CD4-positive, alpha-beta T cell (primary cell): ENCODE measurements around the gene RNF152. TPM values are rescaled to one million over a fixed set of nuclear protein-coding genes. Genes with fewer than 3 reads are reported as not detected.

Experiments used
- ATAC-seq: fragments of 200-7000 bp; cut with Tn5 transposase; one replicate; pipeline ENCODE4 v1.10.0; 2022; ENCODE audit warnings: mild to moderate bottlenecking; ENCODE audit not compliant: poor library complexity
- CTCF ChIA-PET: fragments of 350-600 bp; sonication (Branson Sonifier 250); formaldehyde crosslinking; loops from one replicate; lab custom pipeline; 2021; ENCODE audit warnings: antibody characterized with exemption, inconsistent platforms; lab: Charles Lee
- POLR2A ChIA-PET: fragments of 350-600 bp; sonication (Branson Sonifier 250); formaldehyde crosslinking; loops from one replicate; lab custom pipeline; 2021; ENCODE audit warnings: antibody characterized with exemption, inconsistent platforms; lab: Charles Lee
- DNase-seq, 14 experiments: peaks; one replicate each; pipeline ENCODE4 v3.0.0-alpha.2; 2013 to 2020; ENCODE audit warnings: mixed read lengths in 2 of 14
- H3K27ac ChIP-seq, 2 donors: one replicate each; pipeline versions ENCODE4 v1.5.1 to v1.7.0; 2013; ENCODE audit warnings: low read length in 2 of 2, low read depth in 1 of 2, mild to moderate bottlenecking in 1 of 2
- H3K27me3 ChIP-seq, 2 experiments: 1 replicate in 1 of 2; 2 replicates in 1 of 2; pipeline versions ENCODE4 v1.6.1 to v1.7.0; 2013; ENCODE audit warnings: low read length in 2 of 2, control low read depth in 1 of 2, mild to moderate bottlenecking in 1 of 2, moderate library complexity in 1 of 2; ENCODE audit not compliant: insufficient read depth in 2 of 2, control insufficient read depth in 1 of 2
- H3K36me3 ChIP-seq: one replicate; pipeline ENCODE4 v1.6.1; 2013; ENCODE audit warnings: low read length, control low read depth; ENCODE audit not compliant: insufficient read depth
- H3K4me1 ChIP-seq: one replicate; pipeline ENCODE4 v1.6.1; 2013; ENCODE audit warnings: low read length, control low read depth; ENCODE audit not compliant: insufficient read depth
- H3K4me3 ChIP-seq: one replicate; pipeline ENCODE4 v1.5.1; 2013; ENCODE audit warnings: mild to moderate bottlenecking, low read length, moderate library complexity
- H3K9me3 ChIP-seq, 2 experiments: 1 replicate in 1 of 2; 2 replicates in 1 of 2; pipeline versions ENCODE4 v1.6.1 to v1.7.0; 2013; ENCODE audit warnings: low read length in 2 of 2, mild to moderate bottlenecking in 2 of 2, control low read depth in 1 of 2, moderate library complexity in 1 of 2; ENCODE audit not compliant: control insufficient read depth in 1 of 2, insufficient read depth in 1 of 2
- H3K27ac Mint-ChIP-seq: one replicate; pipeline ENCODE4 v1.8.0; 2020; ENCODE audit warnings: mixed read lengths
- H3K27me3 Mint-ChIP-seq: one replicate; pipeline ENCODE4 v1.8.0; 2021; ENCODE audit warnings: mixed read lengths
- H3K36me3 Mint-ChIP-seq: one replicate; pipeline ENCODE4 v1.8.0; 2021; ENCODE audit warnings: low read depth, mixed read lengths
- H3K4me1 Mint-ChIP-seq: one replicate; pipeline ENCODE4 v1.8.0; 2021; ENCODE audit warnings: low read depth, mixed read lengths
- H3K4me3 Mint-ChIP-seq: one replicate; pipeline ENCODE4 v1.8.0; 2020; ENCODE audit warnings: mild to moderate bottlenecking, mixed read lengths
- H3K9me3 Mint-ChIP-seq: one replicate; pipeline ENCODE4 v1.8.0; 2020; ENCODE audit warnings: mixed read lengths
- CTCF ChIP-seq: fragments of 200-600 bp; IDR thresholded peaks from one replicate; pipeline ENCODE4 v1.8.0; 2022; ENCODE audit warnings: antibody characterized with exemption, mild to moderate bottlenecking
- intact Hi-C, 2 experiments: fragments of 100-400 bp; cut with DNase I in 1 of 2; cut with micrococcal nuclease in 1 of 2; formaldehyde crosslinking; loops; one replicate each; pipeline versions ENCODE4 v1.15.1 to v1.9.0; 2023 to 2025; cut with DNase I, micrococcal nuclease
- total RNA-seq, 174 experiments: library from RNA in 2 of 174; stranded (reverse) in 2 of 174; gene quantifications; one replicate each; pipeline ENCODE4 v1.2.3 and lab custom pipeline; 2021 to 2026

The RNF152 gene
- total RNA-seq, 2 experiments from 2014 or later: 0.60 to 1.0 TPM

GRCh38 chr18:61820882-61821281 lies 71.9 kb downstream of the RNF152 start:
- ATAC-seq (no peak), DNase-seq (no peak)
- no peaks in the 10 kb centered on the region for H3K36me3 Mint-ChIP-seq
- H3K4me3 Mint-ChIP-seq: no peak overlapping the region
- H3K4me1 ChIP-seq: no peaks in the 10 kb centered on the region
- no peaks in the 10 kb centered on the region for H3K9me3 Mint-ChIP-seq
- ChIA-PET POLR2A (no interaction called here), CTCF (no interaction called here)
- H3K9me3 ChIP-seq: peaks cover 0 to 5% of the 10 kb centered on the region in 2 experiments
- H3K4me1 Mint-ChIP-seq: no peaks in the 10 kb centered on the region
- H3K27me3 ChIP-seq: no peaks in the 10 kb centered on the region
- H3K4me3 ChIP-seq: no peak overlapping the region
- intact Hi-C loops: no loop called here
- H3K27ac Mint-ChIP-seq: no peak overlapping the region
- H3K36me3 ChIP-seq: no peaks in the 10 kb centered on the region
- no peak overlapping the region for H3K27ac ChIP-seq
- H3K27me3 Mint-ChIP-seq: no peaks in the 10 kb centered on the region
- TF ChIP-seq CTCF: no peak

GRCh38 chr18:61817086-61817485 lies 75.7 kb downstream of the RNF152 start:
- Histone ChIP-seq H3K4me1 (no peaks in the 10 kb centered on the region), H3K4me3 (no peak overlapping the region), H3K36me3 (no peaks in the 10 kb centered on the region), H3K27me3 (no peaks in the 10 kb centered on the region), H3K9me3 (peaks cover 0 to 7% of the 10 kb centered on the region in 2 experiments), H3K27ac (no peak overlapping the region)
- ChIA-PET POLR2A (no interaction called here), CTCF (no interaction called here)
- ATAC-seq (no peak), DNase-seq (no peak)
- intact Hi-C loops: no loop called here
- Mint-ChIP-seq H3K36me3 (no peaks in the 10 kb centered on the region), H3K4me3 (no peak overlapping the region), H3K4me1 (no peaks in the 10 kb centered on the region), H3K27me3 (peaks cover 9% of the 10 kb centered on the region), H3K9me3 (no peaks in the 10 kb centered on the region), H3K27ac (no peak overlapping the region)
- no peak for TF ChIP-seq CTCF

- no peak overlapping the region for H3K27ac Mint-ChIP-seq
- Histone ChIP-seq H3K9me3 (peaks cover 0 to 7% of the 10 kb centered on the region in 2 experiments), H3K27me3 (no peaks in the 10 kb centered on the region), H3K4me1 (no peaks in the 10 kb centered on the region), H3K36me3 (no peaks in the 10 kb centered on the region), H3K27ac (no peak overlapping the region), H3K4me3 (no peak overlapping the region)
- no peaks in the 10 kb centered on the region for H3K9me3 Mint-ChIP-seq
- H3K27me3 Mint-ChIP-seq: peaks cover 9% of the 10 kb centered on the region
- no peak for DNase-seq
- ATAC-seq: no peak
- no peaks in the 10 kb centered on the region for H3K4me1 Mint-ChIP-seq
- H3K36me3 Mint-ChIP-seq: no peaks in the 10 kb centered on the region
- CTCF ChIA-PET: no interaction called here
- POLR2A ChIA-PET: no interaction called here
- no peak overlapping the region for H3K4me3 Mint-ChIP-seq
- TF ChIP-seq CTCF: no peak
- intact Hi-C loops: no loop called here
These were observed 76.8 kb downstream of the RNF152 start for GRCh38 chr18:61815885-61816470.
